ENCODE data around the gene PLPPR1. TPM values are rescaled to one million over a fixed set of nuclear protein-coding genes. Genes with fewer than 3 reads are reported as not detected.

The PLPPR1 gene
- total and polyA plus RNA-seq, 2 of the 13 experiments (the other 11 are each of a cell fraction or from before 2014, with no cell fraction given): 16.0 to 84.7 TPM

GRCh38 chr9:101226161-101226560 is 197.6 kb downstream of the PLPPR1 start:
- no peaks in the 10 kb centered on the region for H3K79me2 ChIP-seq (ENCODE audit: insufficient read depth, low read length)
- CTCF ChIA-PET (ENCODE audit: low intra/inter-chr PET ratio, low total read pairs): interaction anchor here (1.7 kb wide), 1 partner anchor 107 kb away, joined by 4 read pairs; no protein-coding TSS in a partner anchor
- no peak overlapping the region for H3K27ac ChIP-seq (ENCODE audit: extremely low read length, insufficient read depth, low read length)
- no peak for DNase-seq (ENCODE audit: low spot score)
- intact Hi-C loops (cut with micrococcal nuclease; ENCODE audit: unreplicated experiment) (no loop called here), in situ Hi-C loops (cut with HindIII; ENCODE audit: extremely low pct_ligation_motif_present, low pct_unique_long_range_greater_than_20kb) (loop anchor here (25.0 kb wide), 1 partner anchor 514 kb away; no protein-coding TSS in a partner anchor)
- H3K4me1 ChIP-seq (ENCODE audit: insufficient read depth, low read length): peaks cover 16% of the 10 kb centered on the region
- H3K27me3 ChIP-seq (ENCODE audit: control insufficient read depth in 1 of 2, insufficient read depth in 2 of 2, low read length in 2 of 2): no peaks in the 10 kb centered on the region
- no peak overlapping the region for H2AFZ ChIP-seq (ENCODE audit: low read length)
- no peak for ATAC-seq
- no peak overlapping the region for H3K4me3 ChIP-seq (replicated peaks in 1 of 3; ENCODE audit: insufficient read depth in 1 of 3, low read depth in 2 of 3, low read length in 3 of 3)
- no peak overlapping the region for H3K4me2 ChIP-seq (ENCODE audit: low read depth, low read length)
- POLR2A ChIA-PET: no interaction called here
- no peaks in the 10 kb centered on the region for H3K9me3 ChIP-seq (ENCODE audit: low read length)
- no TSS peak for BruUV-seq (replicated peaks)
- no peaks in the 10 kb centered on the region for H4K20me1 ChIP-seq (ENCODE audit: insufficient read depth, low read length)
- no peaks in the 10 kb centered on the region; a peak in 1 of 5 replicates for H3K36me3 ChIP-seq (replicated peaks in 1 of 2; ENCODE audit: control insufficient read depth in 1 of 2, insufficient read depth in 2 of 2, low read length in 2 of 2)
- no peak for FAIRE-seq
- H3K9ac ChIP-seq (ENCODE audit: insufficient read depth, low read depth, low read length): no peak overlapping the region
- TF ChIP-seq FOXK2 (IDR thresholded peaks at IDR 0.05) (no peak), DBP (CRISPR knock-in tag; IDR thresholded peaks at IDR 0.05; ENCODE audit: not compliant biosample characterization) (no peak), ZFP36L2 (CRISPR knock-in tag; IDR thresholded peaks at IDR 0.05) (no peak), PRMT3 (CRISPR knock-in tag; IDR thresholded peaks at IDR 0.05; ENCODE audit: borderline replicate concordance, low read depth) (no peak), KDM3A (CRISPR knock-in tag; IDR thresholded peaks at IDR 0.05; ENCODE audit: low read depth) (no peak), RFX5 (IDR thresholded peaks at IDR 0.05; ENCODE audit: low read depth, low read length) (no peak), ZNF776 (CRISPR knock-in tag; IDR thresholded peaks at IDR 0.05) (no peak), ZNF3 (CRISPR knock-in tag; IDR thresholded peaks at IDR 0.05) (no peak), ZNF670 (CRISPR knock-in tag; IDR thresholded peaks at IDR 0.05; ENCODE audit: borderline replicate concordance) (no peak), SUZ12 (IDR thresholded peaks at IDR 0.05; ENCODE audit: low read depth, low read length) (no peak), ZNF646 (CRISPR knock-in tag; IDR thresholded peaks at IDR 0.05) (no peak), ZNF335 (CRISPR knock-in tag; IDR thresholded peaks at IDR 0.05) (no peak), ZFX (CRISPR knock-in tag; IDR thresholded peaks at IDR 0.05; ENCODE audit: low read depth) (no peak), EED (CRISPR knock-in tag; IDR thresholded peaks at IDR 0.05) (no peak)
- TF ChIP-seq, protein P1, sequence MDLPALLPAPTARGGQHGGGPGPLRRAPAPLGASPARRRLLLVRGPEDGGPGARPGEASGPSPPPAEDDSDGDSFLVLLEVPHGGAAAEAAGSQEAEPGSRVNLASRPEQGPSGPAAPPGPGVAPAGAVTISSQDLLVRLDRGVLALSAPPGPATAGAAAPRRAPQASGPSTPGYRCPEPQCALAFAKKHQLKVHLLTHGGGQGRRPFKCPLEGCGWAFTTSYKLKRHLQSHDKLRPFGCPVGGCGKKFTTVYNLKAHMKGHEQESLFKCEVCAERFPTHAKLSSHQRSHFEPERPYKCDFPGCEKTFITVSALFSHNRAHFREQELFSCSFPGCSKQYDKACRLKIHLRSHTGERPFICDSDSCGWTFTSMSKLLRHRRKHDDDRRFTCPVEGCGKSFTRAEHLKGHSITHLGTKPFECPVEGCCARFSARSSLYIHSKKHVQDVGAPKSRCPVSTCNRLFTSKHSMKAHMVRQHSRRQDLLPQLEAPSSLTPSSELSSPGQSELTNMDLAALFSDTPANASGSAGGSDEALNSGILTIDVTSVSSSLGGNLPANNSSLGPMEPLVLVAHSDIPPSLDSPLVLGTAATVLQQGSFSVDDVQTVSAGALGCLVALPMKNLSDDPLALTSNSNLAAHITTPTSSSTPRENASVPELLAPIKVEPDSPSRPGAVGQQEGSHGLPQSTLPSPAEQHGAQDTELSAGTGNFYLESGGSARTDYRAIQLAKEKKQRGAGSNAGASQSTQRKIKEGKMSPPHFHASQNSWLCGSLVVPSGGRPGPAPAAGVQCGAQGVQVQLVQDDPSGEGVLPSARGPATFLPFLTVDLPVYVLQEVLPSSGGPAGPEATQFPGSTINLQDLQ (CRISPR knock-in tag; IDR thresholded peaks at IDR 0.05): no peak
- TF ChIP-seq, protein P2, sequence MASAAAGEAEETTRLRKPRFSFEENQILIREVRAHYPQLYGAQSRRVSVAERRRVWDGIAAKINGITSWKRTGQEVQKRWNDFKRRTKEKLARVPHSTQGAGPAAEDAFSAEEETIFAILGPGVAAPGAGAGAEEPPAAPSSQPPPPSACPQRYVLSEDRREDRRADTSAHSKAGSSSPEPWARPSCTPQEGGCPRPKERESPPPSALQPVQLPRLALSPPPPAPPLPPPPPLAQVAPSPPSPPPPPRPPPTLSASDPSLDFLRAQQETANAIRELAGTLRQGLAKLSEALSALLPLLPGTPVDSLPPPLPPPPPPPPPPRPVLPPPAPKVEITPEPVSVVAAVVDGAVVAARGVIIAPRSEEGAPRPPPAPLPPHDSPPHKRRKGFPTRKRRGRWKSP (CRISPR knock-in tag; IDR thresholded peaks at IDR 0.05): no peak
